H1 (cell line): ENCODE data around the gene CHN2. TPM values are rescaled to one million over a fixed set of nuclear protein-coding genes. Genes with fewer than 3 reads are reported as not detected.

Experiments used
- CTCF ChIA-PET: fragments of 300-600 bp; sonication (Branson Sonifier 250); formaldehyde crosslinking; loops from one replicate; lab custom pipeline; 2021; ENCODE audit not compliant: partially characterized antibody; lab: Charles Lee
- POLR2A ChIA-PET: fragments of 300-600 bp; sonication (Branson Sonifier 250); formaldehyde crosslinking; loops from one replicate; lab custom pipeline; 2021; ENCODE audit warnings: inconsistent platforms; ENCODE audit not compliant: partially characterized antibody; lab: Charles Lee
- DNase-seq, 2 experiments: peaks; one replicate each; pipeline versions ENCODE4 v3.0.0 to v3.0.0-alpha.2; 2010 to 2022; ENCODE audit warnings: low spot score in 2 of 2, low read depth in 1 of 2, mixed read lengths in 1 of 2
- FAIRE-seq: peaks from 2 replicates; lab custom pipeline; 2011; peaks lifted over from hg19 to GRCh38; lab: Jason Lieb, UNC
- H2AFZ ChIP-seq: 2 replicates; pipeline ENCODE4 v1.8.1; 2012; ENCODE audit warnings: low read length, inconsistent platforms
- H2AK5ac ChIP-seq: 2 replicates; pipeline ENCODE4 v1.6.1; 2013; ENCODE audit warnings: low read depth, low read length
- H2BK120ac ChIP-seq: replicated peaks from 2 replicates; pipeline ENCODE3; 2013; ENCODE audit warnings: low read depth, low read length, inconsistent platforms
- H2BK12ac ChIP-seq: 2 replicates; pipeline ENCODE4 v1.6.1; 2013; ENCODE audit warnings: low read depth, low read length
- H2BK15ac ChIP-seq: 2 replicates; pipeline ENCODE4 v1.6.1; 2013; ENCODE audit warnings: low read length
- H2BK20ac ChIP-seq: 2 replicates; pipeline ENCODE4 v1.6.1; 2013; ENCODE audit warnings: low read length
- H2BK5ac ChIP-seq: 2 replicates; pipeline ENCODE4 v1.6.1; 2013; ENCODE audit warnings: low read depth, low read length
- H3K14ac ChIP-seq: 2 replicates; pipeline ENCODE4 v1.6.1; 2013; ENCODE audit warnings: inconsistent platforms; ENCODE audit not compliant: insufficient read length
- H3K18ac ChIP-seq: 2 replicates; pipeline ENCODE4 v1.6.1; 2013; ENCODE audit warnings: low read length; ENCODE audit errors: extremely low read depth
- H3K23ac ChIP-seq: 2 replicates; pipeline ENCODE4 v1.6.1; 2013; ENCODE audit warnings: inconsistent platforms; ENCODE audit not compliant: insufficient read length
- H3K23me2 ChIP-seq: 2 replicates; pipeline ENCODE4 v1.6.1; 2013; ENCODE audit warnings: low read depth, low read length
- H3K27ac ChIP-seq: 2 replicates; pipeline ENCODE4 v1.6.1; 2011; ENCODE audit warnings: low read depth, low read length, inconsistent platforms
- H3K27me3 ChIP-seq, 4 experiments: replicated peaks in 1 of 4; 1 replicate in 1 of 4; 2 replicates in 3 of 4; pipeline versions ENCODE4 v1.6.1 to v1.8.1; 2011 to 2013; ENCODE audit warnings: low read length in 3 of 4, mild to moderate bottlenecking in 3 of 4, inconsistent platforms in 2 of 4, mixed read lengths in 2 of 4, moderate library complexity in 1 of 4; ENCODE audit not compliant: control insufficient read depth in 3 of 4, insufficient read depth in 3 of 4; ENCODE audit errors: extremely low read depth in 1 of 4
- H3K36me3 ChIP-seq, 4 experiments: 2 replicates each; pipeline versions ENCODE4 v1.6.1 to v1.8.1; 2011 to 2013; ENCODE audit warnings: mild to moderate bottlenecking in 4 of 4, low read length in 3 of 4, moderate library complexity in 2 of 4, control low read depth in 1 of 4, inconsistent platforms in 1 of 4; ENCODE audit not compliant: insufficient read depth in 4 of 4, control insufficient read depth in 2 of 4
- H3K4ac ChIP-seq: replicated peaks from 2 replicates; pipeline ENCODE3; 2013; ENCODE audit warnings: low read length, low read depth, mixed read lengths, inconsistent platforms; ENCODE audit not compliant: insufficient read length
- H3K4me1 ChIP-seq, 4 experiments: replicated peaks in 1 of 4; 1 replicate in 1 of 4; 2 replicates in 3 of 4; pipeline versions ENCODE4 v1.6.1 to v1.8.1; 2011 to 2013; ENCODE audit warnings: low read length in 3 of 4, inconsistent platforms in 2 of 4, mixed read lengths in 1 of 4; ENCODE audit not compliant: insufficient read depth in 4 of 4, control insufficient read depth in 3 of 4
- H3K4me2 ChIP-seq, 2 experiments: 2 replicates each; pipeline versions ENCODE4 v1.6.1 to v1.8.1; 2011 to 2013; ENCODE audit warnings: low read depth in 2 of 2, low read length in 2 of 2, control low read depth in 1 of 2, inconsistent platforms in 1 of 2, mild to moderate bottlenecking in 1 of 2; ENCODE audit not compliant: insufficient read depth in 1 of 2
- H3K4me3 ChIP-seq, 4 experiments: fragments of 200-600, 300-600 bp in 1 of 4; sonication (generic), shearing (Covaris generic), sonication (Bioruptor Twin) in 1 of 4; 2 replicates each; pipeline versions ENCODE4 v1.5.1 to v1.8.1; 2011 to 2016; ENCODE audit warnings: low read length in 4 of 4, low read depth in 3 of 4, control low read depth in 2 of 4, inconsistent platforms in 2 of 4, mild to moderate bottlenecking in 2 of 4, mixed read lengths in 1 of 4, moderate library complexity in 1 of 4; ENCODE audit not compliant: insufficient read depth in 2 of 4; ENCODE audit errors: extremely low read depth in 1 of 4
- H3K56ac ChIP-seq: replicated peaks from 2 replicates; pipeline ENCODE3; 2013; ENCODE audit warnings: low read depth, mild to moderate bottlenecking, mixed read lengths, low read length, inconsistent platforms; ENCODE audit not compliant: insufficient read length
- H3K79me1 ChIP-seq: 2 replicates; pipeline ENCODE4 v1.6.1; 2013; ENCODE audit warnings: low read depth, low read length, control low read depth
- H3K79me2 ChIP-seq, 2 experiments: 2 replicates each; pipeline versions ENCODE4 v1.6.1 to v1.8.1; 2012 to 2013; ENCODE audit warnings: low read length in 2 of 2, mild to moderate bottlenecking in 2 of 2, inconsistent platforms in 1 of 2; ENCODE audit not compliant: insufficient read depth in 2 of 2, control insufficient read depth in 1 of 2
- H3K9ac ChIP-seq, 4 experiments: replicated peaks in 1 of 4; 1 replicate in 1 of 4; 2 replicates in 3 of 4; pipeline versions ENCODE4 v1.6.1 to v1.8.1; 2011 to 2013; ENCODE audit warnings: low read depth in 3 of 4, low read length in 3 of 4, control low read depth in 2 of 4, mild to moderate bottlenecking in 2 of 4, moderate library complexity in 2 of 4, inconsistent platforms in 1 of 4; ENCODE audit errors: extremely low read depth in 1 of 4
- H3K9me3 ChIP-seq, 2 experiments: 2 replicates each; pipeline versions ENCODE4 v1.6.1 to v1.8.1; 2012 to 2013; ENCODE audit warnings: mild to moderate bottlenecking in 2 of 2, moderate library complexity in 2 of 2, control low read depth in 1 of 2, inconsistent platforms in 1 of 2, low read depth in 1 of 2, low read length in 1 of 2, mixed read lengths in 1 of 2; ENCODE audit not compliant: insufficient read depth in 2 of 2
- H4K20me1 ChIP-seq, 2 experiments: replicated peaks in 1 of 2; 2 replicates each; pipeline versions ENCODE3 to v1.8.1; 2011 to 2013; ENCODE audit warnings: inconsistent platforms in 2 of 2, low read length in 2 of 2, mild to moderate bottlenecking in 1 of 2; ENCODE audit not compliant: insufficient read depth in 2 of 2, control insufficient read depth in 1 of 2
- H4K5ac ChIP-seq: 2 replicates; pipeline ENCODE4 v1.6.1; 2013; ENCODE audit warnings: low read length, low read depth, mixed read lengths, inconsistent platforms; ENCODE audit not compliant: insufficient read length
- H4K8ac ChIP-seq: 2 replicates; pipeline ENCODE4 v1.8.0; 2013; ENCODE audit warnings: mild to moderate bottlenecking, moderate library complexity, low read length, inconsistent platforms; ENCODE audit not compliant: insufficient read depth; ENCODE audit errors: extremely low read depth
- H4K91ac ChIP-seq: replicated peaks from 2 replicates; pipeline ENCODE3; 2013; ENCODE audit warnings: low read length, mixed read lengths, inconsistent platforms; ENCODE audit not compliant: insufficient read length
- BACH1 ChIP-seq: IDR thresholded peaks from 2 replicates; pipeline ENCODE4 v1.6.1; 2012; ENCODE audit warnings: low read length, improper control_type of control experiment
- CTBP2 ChIP-seq: IDR thresholded peaks from 2 replicates; pipeline ENCODE4 v1.7.0; 2011; ENCODE audit warnings: borderline replicate concordance, mild to moderate bottlenecking, moderate library complexity, mixed read lengths, low read length; ENCODE audit not compliant: insufficient read depth, insufficient read length
- E2F6 ChIP-seq: IDR thresholded peaks from 2 replicates; pipeline ENCODE4 v1.6.1; 2012; ENCODE audit warnings: inconsistent platforms
- RBBP5 ChIP-seq: IDR thresholded peaks from 2 replicates; pipeline ENCODE4 v1.7.1; 2012; ENCODE audit warnings: low read depth, mild to moderate bottlenecking, inconsistent platforms, low read length, moderate library complexity, borderline replicate concordance
- RFX5 ChIP-seq: IDR thresholded peaks from 2 replicates; pipeline ENCODE4 v1.6.1; 2011; ENCODE audit warnings: low read depth, low read length, improper control_type of control experiment, borderline replicate concordance
- ZNF274 ChIP-seq: IDR thresholded peaks from 2 replicates; pipeline ENCODE4 v1.7.0; 2012; ENCODE audit warnings: low read length, borderline replicate concordance; ENCODE audit errors: extremely low read depth
- WGBS, 2 experiments: shearing (Covaris generic) in 1 of 2; methylation state at CpG; one replicate each; pipeline versions ENCODE4 v1.1.6 to v1.1.7; 2013 to 2015; ENCODE audit warnings: low lambda C conversion rate in 2 of 2, mixed read lengths in 2 of 2, inconsistent platforms in 1 of 2, low coverage in 1 of 2, missing lambda C conversion rate in 1 of 2; ENCODE audit not compliant: insufficient replicate concordance in 2 of 2, insufficient coverage in 1 of 2, insufficient read length in 1 of 2; ENCODE audit errors: extremely low coverage in 1 of 2, missing lambda C conversion rate in 1 of 2; 5-methylcytosine and 5-hydroxymethylcytosine counted together
- polyA plus RNA-seq, 7 experiments: library from polyadenylated mRNA; depleted of rRNA in 3 of 7; stranded (reverse) in 5 of 7; unstranded in 2 of 7; fragments of >200 nt in 5 of 7; fragments of 200-250 nt in 2 of 7; gene quantifications; 1 replicate in 5 of 7; 2 replicates in 1 of 7; 4 replicates in 1 of 7; pipeline versions ENCODE4 v1.2.1 to v1.2.3, GENCODE V29; 2011 to 2013; ENCODE audit warnings: missing spikeins in 2 of 7, mixed read lengths in 2 of 7
- total RNA-seq: library from RNA; stranded (reverse); fragmentation: NEBNext Ultra II Directional; extraction: Animal tissue kit (Norgen Biotek cat#: 25700); gene quantifications from 2 replicates; pipeline ENCODE4 v1.2.1, GENCODE V29; 2021
- TF ChIP-seq, protein P1 (sequence below): IDR thresholded peaks from 2 replicates; pipeline ENCODE4 v1.6.1; 2012; ENCODE audit warnings: low read length, inconsistent platforms
- TF ChIP-seq, protein P2 (sequence below): IDR thresholded peaks from 2 replicates; pipeline ENCODE4 v1.6.1; 2012; ENCODE audit warnings: inconsistent platforms

Gene CHN2
- total and polyA plus RNA-seq, 2 of the 8 experiments (the other 6 are each of a cell fraction or from before 2014, with no cell fraction given), result 2.9 to 4.8 TPM

DNA sequence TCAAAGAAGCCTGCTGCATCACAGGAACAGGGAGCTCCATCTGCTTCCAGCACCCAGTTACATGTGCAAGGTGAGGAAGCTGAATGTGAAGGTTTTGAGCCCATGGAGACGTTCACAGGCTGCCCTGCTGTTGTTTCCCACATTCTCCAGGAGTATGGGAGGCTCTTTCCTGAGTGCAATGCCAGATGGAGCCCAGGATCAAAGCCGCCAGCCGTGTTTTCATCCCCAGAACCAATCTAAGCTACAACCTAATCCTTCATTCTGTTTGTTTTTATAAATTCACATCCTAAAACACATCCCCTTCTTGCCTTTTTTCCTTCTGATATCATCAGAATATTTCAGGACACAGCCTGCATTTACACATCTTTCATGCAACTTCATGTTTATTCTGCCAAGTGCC is 270.2 kb downstream of the CHN2 start:
- WGBS, 2 experiments, result 90% methylated on average over 3 of the region's 3 CpGs; no CpG with 5 or more reads in 1 of the 2 experiments

More for the DNA sequence above, 270.2 kb downstream of the CHN2 start:
- Histone ChIP-seq H4K5ac (no peak overlapping the region), H3K27me3 (no peaks in the 10 kb centered on the region), H2BK5ac (no peak overlapping the region), H3K4me3 (no peak overlapping the region), H3K79me2 (no peaks in the 10 kb centered on the region), H3K79me1 (no peaks in the 10 kb centered on the region), H3K4me2 (no peak overlapping the region), H3K4ac (no peak overlapping the region), H2AFZ (no peak overlapping the region), H2AK5ac (no peak overlapping the region), H2BK12ac (no peak overlapping the region), H3K27ac (no peak overlapping the region), H4K91ac (no peak overlapping the region), H3K36me3 (no peaks in the 10 kb centered on the region), H3K18ac (no peak overlapping the region), H3K23ac (no peak overlapping the region), H2BK120ac (no peak overlapping the region), H2BK20ac (no peak overlapping the region), H3K4me1 (no peaks in the 10 kb centered on the region), H4K8ac (no peak overlapping the region), H3K14ac (no peak overlapping the region), H4K20me1 (no peaks in the 10 kb centered on the region)
- ChIA-PET POLR2A (interaction anchor here (1.1 kb wide), 1 partner anchor 24 kb away, joined by 3 read pairs; no protein-coding TSS in a partner anchor), CTCF (interaction anchor here (0.6 to 1.3 kb wide), 3 partner anchors 11 to 146 kb away, joined by 3 to 4 read pairs (median 3); no protein-coding TSS in a partner anchor)
- FAIRE-seq (no peak), DNase-seq (no peak)
- TF ChIP-seq, protein P1, sequence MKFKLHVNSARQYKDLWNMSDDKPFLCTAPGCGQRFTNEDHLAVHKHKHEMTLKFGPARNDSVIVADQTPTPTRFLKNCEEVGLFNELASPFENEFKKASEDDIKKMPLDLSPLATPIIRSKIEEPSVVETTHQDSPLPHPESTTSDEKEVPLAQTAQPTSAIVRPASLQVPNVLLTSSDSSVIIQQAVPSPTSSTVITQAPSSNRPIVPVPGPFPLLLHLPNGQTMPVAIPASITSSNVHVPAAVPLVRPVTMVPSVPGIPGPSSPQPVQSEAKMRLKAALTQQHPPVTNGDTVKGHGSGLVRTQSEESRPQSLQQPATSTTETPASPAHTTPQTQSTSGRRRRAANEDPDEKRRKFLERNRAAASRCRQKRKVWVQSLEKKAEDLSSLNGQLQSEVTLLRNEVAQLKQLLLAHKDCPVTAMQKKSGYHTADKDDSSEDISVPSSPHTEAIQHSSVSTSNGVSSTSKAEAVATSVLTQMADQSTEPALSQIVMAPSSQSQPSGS, result no peak
- TF ChIP-seq CTBP2 (no peak), E2F6 (no peak), RBBP5 (no peak), ZNF274 (no peak), RFX5 (no peak), BACH1 (no peak)
- TF ChIP-seq, protein P2, sequence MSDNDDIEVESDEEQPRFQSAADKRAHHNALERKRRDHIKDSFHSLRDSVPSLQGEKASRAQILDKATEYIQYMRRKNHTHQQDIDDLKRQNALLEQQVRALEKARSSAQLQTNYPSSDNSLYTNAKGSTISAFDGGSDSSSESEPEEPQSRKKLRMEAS, result no peak
- TF ChIP-seq, all 59 proteins: peak for 0
- H3K9me3 ChIP-seq, result no peaks in the 10 kb centered on the region
- no peak overlapping the region for H3K56ac ChIP-seq
- no peak overlapping the region for H3K9ac ChIP-seq
- no peaks in the 10 kb centered on the region for H3K23me2 ChIP-seq
- H2BK15ac ChIP-seq, result no peak overlapping the region
